Measurements from ENCODE around the gene PCNX2.

DNA sequence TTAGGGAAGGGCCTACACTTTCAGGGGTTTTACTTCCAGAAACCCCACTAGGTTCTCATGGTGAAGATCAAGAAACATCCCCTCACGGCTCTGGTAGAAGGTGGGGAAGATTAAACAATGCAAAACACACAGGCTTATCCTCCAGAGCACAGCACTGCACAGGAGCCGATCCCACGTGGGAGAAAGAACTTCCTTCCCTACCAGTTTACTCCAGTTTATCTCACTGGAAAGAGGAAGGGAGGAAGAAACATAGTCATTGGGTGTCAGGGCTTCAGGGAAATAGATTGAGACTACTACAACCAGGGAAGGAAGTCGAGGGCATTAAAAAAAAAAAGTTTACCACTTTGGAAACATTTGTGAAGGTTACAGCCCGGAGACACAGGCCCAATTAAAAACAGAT is 180.7 kb downstream of the PCNX2 start:
- TF ChIP-seq MAX (IDR thresholded peaks at IDR 0.05) (no peak), TEAD4 (IDR thresholded peaks at IDR 0.05) (no peak), YY1 (IDR thresholded peaks at IDR 0.05; ENCODE audit: low read depth) (no peak), EP300 (IDR thresholded peaks at IDR 0.05; ENCODE audit: borderline replicate concordance) (no peak), TAF1 (IDR thresholded peaks at IDR 0.05; ENCODE audit: low read depth) (no peak), CREB1 (IDR thresholded peaks at IDR 0.05; ENCODE audit: low read depth) (no peak), RAD21 (IDR thresholded peaks at IDR 0.05; ENCODE audit: low read depth) (no peak), CEBPB (IDR thresholded peaks at IDR 0.05) (no peak), EGR1 (IDR thresholded peaks at IDR 0.05) (no peak), NFIC (IDR thresholded peaks at IDR 0.05) (no peak)
- TF ChIP-seq, protein P1, sequence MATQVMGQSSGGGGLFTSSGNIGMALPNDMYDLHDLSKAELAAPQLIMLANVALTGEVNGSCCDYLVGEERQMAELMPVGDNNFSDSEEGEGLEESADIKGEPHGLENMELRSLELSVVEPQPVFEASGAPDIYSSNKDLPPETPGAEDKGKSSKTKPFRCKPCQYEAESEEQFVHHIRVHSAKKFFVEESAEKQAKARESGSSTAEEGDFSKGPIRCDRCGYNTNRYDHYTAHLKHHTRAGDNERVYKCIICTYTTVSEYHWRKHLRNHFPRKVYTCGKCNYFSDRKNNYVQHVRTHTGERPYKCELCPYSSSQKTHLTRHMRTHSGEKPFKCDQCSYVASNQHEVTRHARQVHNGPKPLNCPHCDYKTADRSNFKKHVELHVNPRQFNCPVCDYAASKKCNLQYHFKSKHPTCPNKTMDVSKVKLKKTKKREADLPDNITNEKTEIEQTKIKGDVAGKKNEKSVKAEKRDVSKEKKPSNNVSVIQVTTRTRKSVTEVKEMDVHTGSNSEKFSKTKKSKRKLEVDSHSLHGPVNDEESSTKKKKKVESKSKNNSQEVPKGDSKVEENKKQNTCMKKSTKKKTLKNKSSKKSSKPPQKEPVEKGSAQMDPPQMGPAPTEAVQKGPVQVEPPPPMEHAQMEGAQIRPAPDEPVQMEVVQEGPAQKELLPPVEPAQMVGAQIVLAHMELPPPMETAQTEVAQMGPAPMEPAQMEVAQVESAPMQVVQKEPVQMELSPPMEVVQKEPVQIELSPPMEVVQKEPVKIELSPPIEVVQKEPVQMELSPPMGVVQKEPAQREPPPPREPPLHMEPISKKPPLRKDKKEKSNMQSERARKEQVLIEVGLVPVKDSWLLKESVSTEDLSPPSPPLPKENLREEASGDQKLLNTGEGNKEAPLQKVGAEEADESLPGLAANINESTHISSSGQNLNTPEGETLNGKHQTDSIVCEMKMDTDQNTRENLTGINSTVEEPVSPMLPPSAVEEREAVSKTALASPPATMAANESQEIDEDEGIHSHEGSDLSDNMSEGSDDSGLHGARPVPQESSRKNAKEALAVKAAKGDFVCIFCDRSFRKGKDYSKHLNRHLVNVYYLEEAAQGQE (IDR thresholded peaks at IDR 0.05; ENCODE audit: low read depth), result no peak
